Colonic mucosa (tissue), 4 donors: ENCODE results near the gene CDK5. TPM values are rescaled to one million over a fixed set of nuclear protein-coding genes. Genes with fewer than 3 reads are reported as not detected.
A peak's percentile ranks its signal among the peaks of the same experiment; 100 is the strongest.

Source experiments
- DNase-seq: peaks from one replicate; pipeline ENCODE4 v3.0.0-alpha.2; 2020
- H3K27ac ChIP-seq: fragments of 200-600 bp; one replicate; pipeline ENCODE4 v1.8.0; 2021
- H3K27me3 ChIP-seq: fragments of 200-600 bp; one replicate; pipeline ENCODE4 v1.8.0; 2021
- H3K36me3 ChIP-seq: fragments of 200-600 bp; one replicate; pipeline ENCODE4 v1.8.0; 2021
- H3K4me1 ChIP-seq: fragments of 200-600 bp; one replicate; pipeline ENCODE4 v1.8.0; 2021; ENCODE audit warnings: mild to moderate bottlenecking
- H3K4me3 ChIP-seq: fragments of 200-600 bp; one replicate; pipeline ENCODE4 v1.8.0; 2021
- H3K9ac ChIP-seq, 2 donors: one replicate each; pipeline ENCODE4 v1.7.0; 2013; ENCODE audit warnings: control low read depth in 2 of 2, low read depth in 2 of 2, low read length in 2 of 2
- H3K9me3 ChIP-seq: fragments of 200-600 bp; one replicate; pipeline ENCODE4 v1.8.0; 2021
- intact Hi-C: fragments of 100-400 bp; cut with DNase I; formaldehyde crosslinking; loops from one replicate; pipeline ENCODE4 v1.14.1; 2022
- total RNA-seq, 2 donors: library from RNA; stranded (reverse); fragmentation: NEBNext Ultra II Directional in 1 of 2; extraction: Animal tissue kit (Norgen Biotek cat#: 25700) in 1 of 2; gene quantifications; one replicate each; pipeline ENCODE4 v1.2.1, GENCODE V29; 2021
- TF ChIP-seq, protein P1 (sequence below): fragments of 200-600 bp; IDR thresholded peaks from one replicate; pipeline ENCODE4 v1.8.0; 2022; ENCODE audit warnings: antibody characterized with exemption, mild to moderate bottlenecking
- donor health status: healthy.
- donor health status: DM: no; HTN: no; CAD: no.
- donor health status: DM: no; HTN: no; CAD: no.

CDK5 gene
- total RNA-seq, 2 donors from 2014 or later = 11.3 to 15.9 TPM

DNA sequence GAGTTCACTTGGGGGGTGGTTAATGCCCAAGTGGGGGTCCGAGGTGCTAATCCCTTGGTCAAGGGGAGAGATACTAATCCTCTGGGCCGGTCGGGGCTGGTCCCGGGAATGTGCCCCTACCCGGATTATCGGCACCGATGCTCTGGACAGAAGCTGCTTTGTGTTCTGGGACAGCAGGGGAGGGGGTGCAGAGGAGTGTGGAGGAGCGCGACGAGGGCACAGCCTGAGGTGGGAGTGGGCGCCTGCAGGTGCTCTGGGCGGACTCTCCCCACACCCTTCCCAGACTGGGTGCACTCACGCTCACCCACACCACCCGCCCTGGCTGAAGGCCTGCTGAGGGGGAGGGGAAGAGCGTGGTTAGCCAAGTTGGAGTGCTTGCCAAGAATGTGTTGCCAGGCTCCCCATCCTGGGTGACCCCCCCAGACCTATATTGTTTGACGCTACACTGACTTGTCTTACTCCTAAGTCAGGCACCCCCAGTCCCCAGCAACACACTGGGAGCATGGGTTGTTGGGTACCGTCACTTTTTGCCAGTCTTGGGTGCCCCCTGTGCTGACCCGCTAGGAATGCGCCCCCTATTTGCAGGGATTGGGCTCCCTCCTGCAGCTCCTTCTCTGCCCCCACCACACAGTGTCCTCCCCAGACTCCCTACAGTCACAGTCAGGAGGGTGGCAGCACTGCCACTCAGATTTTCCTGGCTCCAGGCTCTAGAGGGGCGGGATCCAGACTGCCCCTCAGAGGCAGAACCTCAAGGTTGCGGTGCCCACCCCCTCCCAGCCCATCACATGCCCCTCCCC, 2.9 kb upstream of the CDK5 start:
- no peaks in the 10 kb centered on the region for H3K27me3 ChIP-seq
- H3K9me3 ChIP-seq = no peaks in the 10 kb centered on the region
- intact Hi-C loops = no loop called here
- H3K36me3 ChIP-seq = no peaks in the 10 kb centered on the region
- H3K4me3 ChIP-seq = peak overlapping the region; percentile 46
- peak overlapping the region; percentile 96 for H3K27ac ChIP-seq
- peaks cover 24% of the 10 kb centered on the region for H3K4me1 ChIP-seq
- TF ChIP-seq, protein P1, sequence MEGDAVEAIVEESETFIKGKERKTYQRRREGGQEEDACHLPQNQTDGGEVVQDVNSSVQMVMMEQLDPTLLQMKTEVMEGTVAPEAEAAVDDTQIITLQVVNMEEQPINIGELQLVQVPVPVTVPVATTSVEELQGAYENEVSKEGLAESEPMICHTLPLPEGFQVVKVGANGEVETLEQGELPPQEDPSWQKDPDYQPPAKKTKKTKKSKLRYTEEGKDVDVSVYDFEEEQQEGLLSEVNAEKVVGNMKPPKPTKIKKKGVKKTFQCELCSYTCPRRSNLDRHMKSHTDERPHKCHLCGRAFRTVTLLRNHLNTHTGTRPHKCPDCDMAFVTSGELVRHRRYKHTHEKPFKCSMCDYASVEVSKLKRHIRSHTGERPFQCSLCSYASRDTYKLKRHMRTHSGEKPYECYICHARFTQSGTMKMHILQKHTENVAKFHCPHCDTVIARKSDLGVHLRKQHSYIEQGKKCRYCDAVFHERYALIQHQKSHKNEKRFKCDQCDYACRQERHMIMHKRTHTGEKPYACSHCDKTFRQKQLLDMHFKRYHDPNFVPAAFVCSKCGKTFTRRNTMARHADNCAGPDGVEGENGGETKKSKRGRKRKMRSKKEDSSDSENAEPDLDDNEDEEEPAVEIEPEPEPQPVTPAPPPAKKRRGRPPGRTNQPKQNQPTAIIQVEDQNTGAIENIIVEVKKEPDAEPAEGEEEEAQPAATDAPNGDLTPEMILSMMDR = no peak
- peak overlapping the region; percentile 84 to 98 for H3K9ac ChIP-seq
- DNase-seq = peak; percentile 72

DNA sequence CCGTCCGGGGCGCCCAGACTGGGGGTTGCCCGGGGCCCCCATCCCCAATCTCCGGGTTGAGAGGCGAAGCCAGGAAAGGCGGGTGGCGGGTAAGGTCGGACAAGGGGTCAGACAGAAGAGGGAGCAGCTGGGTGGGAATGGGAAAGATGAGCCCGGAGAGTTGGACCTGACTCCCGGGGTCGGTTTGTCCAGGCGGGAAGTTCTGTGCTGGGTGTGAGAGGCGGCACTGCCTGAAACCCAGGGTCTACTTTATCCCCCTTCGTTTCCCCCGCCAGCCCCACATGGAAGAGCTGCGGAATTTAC, 2.4 kb upstream of the CDK5 start:
- peaks cover 24% of the 10 kb centered on the region for H3K4me1 ChIP-seq
- DNase-seq = no peak
- H3K27ac ChIP-seq = peak overlapping the region; percentile 96
- TF ChIP-seq, protein P1 = no peak
- peak overlapping the region; percentile 46 for H3K4me3 ChIP-seq
- H3K9ac ChIP-seq = peak overlapping the region; percentile 84 to 98
- no peaks in the 10 kb centered on the region for H3K27me3 ChIP-seq
- H3K36me3 ChIP-seq = no peaks in the 10 kb centered on the region
- intact Hi-C loops = no loop called here
- no peaks in the 10 kb centered on the region for H3K9me3 ChIP-seq

DNA sequence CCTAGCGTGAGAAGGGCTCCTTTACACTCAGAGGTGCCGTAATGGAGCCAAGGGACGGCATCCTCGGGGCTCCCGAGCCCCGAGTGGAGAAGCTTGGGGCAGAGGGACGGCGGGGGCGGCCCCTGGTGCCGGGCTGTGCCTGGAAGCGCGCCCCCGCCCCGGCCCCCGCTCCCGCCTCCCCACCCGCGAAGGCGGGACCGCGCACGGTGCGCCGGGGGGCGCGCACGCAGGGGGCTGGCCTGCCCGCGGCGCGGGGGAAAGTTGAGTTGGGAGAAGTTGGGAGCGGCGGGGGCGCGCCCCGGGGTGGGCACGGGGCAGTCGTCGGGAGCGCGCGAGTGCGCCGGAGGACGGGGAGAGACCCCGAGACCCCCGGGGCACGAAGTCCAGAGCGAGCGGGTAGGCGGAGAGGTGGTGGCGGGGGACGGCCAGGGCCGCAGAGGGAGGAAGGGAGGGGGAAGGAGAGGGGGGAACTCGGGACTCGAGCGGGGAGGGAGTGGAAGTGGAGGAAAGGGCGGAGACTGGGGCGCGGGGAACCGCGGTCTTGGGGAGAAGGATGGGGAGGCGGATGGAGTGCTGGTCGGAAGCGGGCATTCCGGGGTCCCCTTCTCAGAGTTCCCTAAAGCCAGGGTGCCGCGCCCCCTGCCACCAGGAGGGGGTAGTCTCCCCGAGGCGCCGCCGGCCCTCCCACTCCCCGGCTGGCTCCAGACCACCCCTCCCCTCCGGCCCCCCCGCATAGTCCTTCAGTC, 1.8 kb upstream of the CDK5 start, which contains the start of gene SLC4A2:
SLC4A2 (plus strand) TSS at position 223 of the 746 bp plus-strand sequence. CDS start 2,399 bp downstream, outside the sequence.
- Histone ChIP-seq H3K4me1 (peaks cover 24% of the 10 kb centered on the region), H3K9me3 (no peaks in the 10 kb centered on the region), H3K4me3 (peak within 1 kb of the TSS; percentile 46), H3K36me3 (no peaks in the 10 kb centered on the region), H3K27me3 (no peaks in the 10 kb centered on the region), H3K9ac (peak within 1 kb of the TSS; percentile 84 to 98), H3K27ac (peak within 1 kb of the TSS; percentile 96)
- DNase-seq = peak; percentile 83
- TF ChIP-seq, protein P1 = peak; percentile 33
- intact Hi-C loops = no loop called here

DNA sequence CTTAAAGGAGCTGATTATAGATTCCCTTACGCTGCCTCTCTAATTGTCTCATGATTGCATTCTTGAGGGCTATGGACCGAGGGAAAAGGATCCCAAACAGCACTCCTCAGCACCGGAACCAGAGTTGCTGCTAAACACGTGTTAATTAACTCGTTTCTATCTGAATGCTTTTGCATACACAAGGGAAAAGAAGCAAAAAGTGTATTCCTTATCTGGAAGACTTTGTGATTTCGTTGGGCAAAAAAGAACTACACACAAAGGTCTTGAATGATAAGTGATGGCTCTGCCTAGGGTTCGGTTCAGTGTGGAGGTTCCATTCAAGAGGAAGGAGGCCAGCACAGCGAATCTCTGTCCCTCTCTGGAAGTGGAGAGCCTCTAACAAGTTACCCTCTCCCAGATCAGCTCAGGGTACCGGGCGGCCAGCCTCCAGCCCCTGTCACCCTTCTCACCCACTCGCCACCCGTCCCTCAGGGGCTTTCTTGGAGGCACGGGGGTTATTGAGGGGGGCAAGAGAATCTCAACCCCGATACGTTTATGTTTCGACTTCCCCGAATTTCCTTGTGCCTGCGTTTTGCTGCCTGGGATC, 1.2 kb upstream of the CDK5 start:
- intact Hi-C loops = no loop called here
- peak; percentile 44 for DNase-seq
- Histone ChIP-seq H3K4me1 (peaks cover 24% of the 10 kb centered on the region), H3K4me3 (peak overlapping the region; percentile 46), H3K36me3 (no peaks in the 10 kb centered on the region), H3K27me3 (no peaks in the 10 kb centered on the region), H3K9me3 (no peaks in the 10 kb centered on the region), H3K9ac (peak overlapping the region; percentile 84 to 98), H3K27ac (peak overlapping the region; percentile 96)
- TF ChIP-seq, protein P1 = no peak

DNA sequence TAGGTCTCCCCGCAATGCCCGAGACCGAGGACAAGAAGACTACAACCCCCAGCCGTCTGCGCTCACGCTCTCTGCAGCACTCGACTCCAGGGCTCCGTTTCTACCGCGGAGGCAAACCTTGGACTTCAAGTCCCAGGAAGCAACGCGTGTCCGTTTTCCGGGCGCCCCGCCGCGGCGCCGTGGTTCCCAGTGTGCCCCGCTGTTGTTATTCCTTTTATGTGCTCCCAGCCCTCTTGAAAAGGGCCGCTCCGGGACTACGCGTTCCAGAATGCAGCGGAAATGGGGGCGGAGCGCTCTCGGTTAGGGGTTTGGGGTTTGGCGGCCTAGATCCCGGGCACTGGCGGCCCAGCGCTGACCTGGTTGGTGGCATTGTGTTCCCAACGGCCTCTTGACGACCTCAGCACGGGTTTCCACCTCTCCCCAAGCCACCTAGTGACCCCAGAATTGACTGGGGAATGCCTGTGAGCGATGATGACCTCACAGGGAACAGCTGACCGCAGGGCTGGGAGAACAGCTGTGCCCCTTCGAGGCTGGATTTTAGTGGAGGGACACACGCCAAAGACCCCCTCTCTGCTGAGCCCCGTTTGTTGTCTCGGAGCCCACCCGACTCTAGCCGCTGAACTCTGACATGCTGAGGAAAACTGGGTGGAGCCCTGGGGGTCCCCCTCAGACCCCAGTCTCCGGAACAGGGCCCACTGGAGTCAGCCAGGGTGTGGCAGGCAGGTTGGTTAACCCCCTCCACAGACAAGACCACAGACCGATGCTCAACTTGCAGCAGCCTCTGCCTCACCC, 488 bp upstream of the CDK5 start:
- Histone ChIP-seq H3K36me3 (no peaks in the 10 kb centered on the region), H3K9me3 (no peaks in the 10 kb centered on the region), H3K9ac (peak overlapping the region; percentile 76 to 98), H3K27me3 (no peaks in the 10 kb centered on the region), H3K4me1 (peaks cover 24% of the 10 kb centered on the region), H3K4me3 (peak overlapping the region; percentile 46), H3K27ac (peak overlapping the region; percentile 96)
- intact Hi-C loops = no loop called here
- TF ChIP-seq, protein P1 = no peak
- peak; percentile 99 for DNase-seq
